H1 (cell line): Measurements from ENCODE around the gene LCLAT1. TPM values are rescaled to one million over a fixed set of nuclear protein-coding genes. Genes with fewer than 3 reads are reported as not detected.

Experiments used
- CTCF ChIA-PET: fragments of 300-600 bp; sonication (Branson Sonifier 250); formaldehyde crosslinking; loops from one replicate; lab custom pipeline; 2021; ENCODE audit not compliant: partially characterized antibody; lab: Charles Lee
- POLR2A ChIA-PET: fragments of 300-600 bp; sonication (Branson Sonifier 250); formaldehyde crosslinking; loops from one replicate; lab custom pipeline; 2021; ENCODE audit warnings: inconsistent platforms; ENCODE audit not compliant: partially characterized antibody; lab: Charles Lee
- DNase-seq, 2 experiments: peaks; one replicate each; pipeline versions ENCODE4 v3.0.0 to v3.0.0-alpha.2; 2010 to 2022; ENCODE audit warnings: low spot score in 2 of 2, low read depth in 1 of 2, mixed read lengths in 1 of 2
- FAIRE-seq: peaks from 2 replicates; lab custom pipeline; 2011; peaks lifted over from hg19 to GRCh38; lab: Jason Lieb, UNC
- H2AFZ ChIP-seq: 2 replicates; pipeline ENCODE4 v1.8.1; 2012; ENCODE audit warnings: low read length, inconsistent platforms
- H2AK5ac ChIP-seq: 2 replicates; pipeline ENCODE4 v1.6.1; 2013; ENCODE audit warnings: low read depth, low read length
- H2BK120ac ChIP-seq: replicated peaks from 2 replicates; pipeline ENCODE3; 2013; ENCODE audit warnings: low read depth, low read length, inconsistent platforms
- H2BK12ac ChIP-seq: 2 replicates; pipeline ENCODE4 v1.6.1; 2013; ENCODE audit warnings: low read depth, low read length
- H2BK15ac ChIP-seq: 2 replicates; pipeline ENCODE4 v1.6.1; 2013; ENCODE audit warnings: low read length
- H2BK20ac ChIP-seq: 2 replicates; pipeline ENCODE4 v1.6.1; 2013; ENCODE audit warnings: low read length
- H2BK5ac ChIP-seq: 2 replicates; pipeline ENCODE4 v1.6.1; 2013; ENCODE audit warnings: low read depth, low read length
- H3K14ac ChIP-seq: 2 replicates; pipeline ENCODE4 v1.6.1; 2013; ENCODE audit warnings: inconsistent platforms; ENCODE audit not compliant: insufficient read length
- H3K18ac ChIP-seq: 2 replicates; pipeline ENCODE4 v1.6.1; 2013; ENCODE audit warnings: low read length; ENCODE audit errors: extremely low read depth
- H3K23ac ChIP-seq: 2 replicates; pipeline ENCODE4 v1.6.1; 2013; ENCODE audit warnings: inconsistent platforms; ENCODE audit not compliant: insufficient read length
- H3K23me2 ChIP-seq: 2 replicates; pipeline ENCODE4 v1.6.1; 2013; ENCODE audit warnings: low read depth, low read length
- H3K27ac ChIP-seq: 2 replicates; pipeline ENCODE4 v1.6.1; 2011; ENCODE audit warnings: low read depth, low read length, inconsistent platforms
- H3K27me3 ChIP-seq, 4 experiments: replicated peaks in 1 of 4; 1 replicate in 1 of 4; 2 replicates in 3 of 4; pipeline versions ENCODE4 v1.6.1 to v1.8.1; 2011 to 2013; ENCODE audit warnings: low read length in 3 of 4, mild to moderate bottlenecking in 3 of 4, inconsistent platforms in 2 of 4, mixed read lengths in 2 of 4, moderate library complexity in 1 of 4; ENCODE audit not compliant: control insufficient read depth in 3 of 4, insufficient read depth in 3 of 4; ENCODE audit errors: extremely low read depth in 1 of 4
- H3K36me3 ChIP-seq, 4 experiments: 2 replicates each; pipeline versions ENCODE4 v1.6.1 to v1.8.1; 2011 to 2013; ENCODE audit warnings: mild to moderate bottlenecking in 4 of 4, low read length in 3 of 4, moderate library complexity in 2 of 4, control low read depth in 1 of 4, inconsistent platforms in 1 of 4; ENCODE audit not compliant: insufficient read depth in 4 of 4, control insufficient read depth in 2 of 4
- H3K4ac ChIP-seq: replicated peaks from 2 replicates; pipeline ENCODE3; 2013; ENCODE audit warnings: low read length, low read depth, mixed read lengths, inconsistent platforms; ENCODE audit not compliant: insufficient read length
- H3K4me1 ChIP-seq, 4 experiments: replicated peaks in 1 of 4; 1 replicate in 1 of 4; 2 replicates in 3 of 4; pipeline versions ENCODE4 v1.6.1 to v1.8.1; 2011 to 2013; ENCODE audit warnings: low read length in 3 of 4, inconsistent platforms in 2 of 4, mixed read lengths in 1 of 4; ENCODE audit not compliant: insufficient read depth in 4 of 4, control insufficient read depth in 3 of 4
- H3K4me2 ChIP-seq, 2 experiments: 2 replicates each; pipeline versions ENCODE4 v1.6.1 to v1.8.1; 2011 to 2013; ENCODE audit warnings: low read depth in 2 of 2, low read length in 2 of 2, control low read depth in 1 of 2, inconsistent platforms in 1 of 2, mild to moderate bottlenecking in 1 of 2; ENCODE audit not compliant: insufficient read depth in 1 of 2
- H3K4me3 ChIP-seq, 4 experiments: fragments of 200-600, 300-600 bp in 1 of 4; sonication (generic), shearing (Covaris generic), sonication (Bioruptor Twin) in 1 of 4; 2 replicates each; pipeline versions ENCODE4 v1.5.1 to v1.8.1; 2011 to 2016; ENCODE audit warnings: low read length in 4 of 4, low read depth in 3 of 4, control low read depth in 2 of 4, inconsistent platforms in 2 of 4, mild to moderate bottlenecking in 2 of 4, mixed read lengths in 1 of 4, moderate library complexity in 1 of 4; ENCODE audit not compliant: insufficient read depth in 2 of 4; ENCODE audit errors: extremely low read depth in 1 of 4
- H3K56ac ChIP-seq: replicated peaks from 2 replicates; pipeline ENCODE3; 2013; ENCODE audit warnings: low read depth, mild to moderate bottlenecking, mixed read lengths, low read length, inconsistent platforms; ENCODE audit not compliant: insufficient read length
- H3K79me1 ChIP-seq: 2 replicates; pipeline ENCODE4 v1.6.1; 2013; ENCODE audit warnings: low read depth, low read length, control low read depth
- H3K79me2 ChIP-seq, 2 experiments: 2 replicates each; pipeline versions ENCODE4 v1.6.1 to v1.8.1; 2012 to 2013; ENCODE audit warnings: low read length in 2 of 2, mild to moderate bottlenecking in 2 of 2, inconsistent platforms in 1 of 2; ENCODE audit not compliant: insufficient read depth in 2 of 2, control insufficient read depth in 1 of 2
- H3K9ac ChIP-seq, 4 experiments: replicated peaks in 1 of 4; 1 replicate in 1 of 4; 2 replicates in 3 of 4; pipeline versions ENCODE4 v1.6.1 to v1.8.1; 2011 to 2013; ENCODE audit warnings: low read depth in 3 of 4, low read length in 3 of 4, control low read depth in 2 of 4, mild to moderate bottlenecking in 2 of 4, moderate library complexity in 2 of 4, inconsistent platforms in 1 of 4; ENCODE audit errors: extremely low read depth in 1 of 4
- H3K9me3 ChIP-seq, 2 experiments: 2 replicates each; pipeline versions ENCODE4 v1.6.1 to v1.8.1; 2012 to 2013; ENCODE audit warnings: mild to moderate bottlenecking in 2 of 2, moderate library complexity in 2 of 2, control low read depth in 1 of 2, inconsistent platforms in 1 of 2, low read depth in 1 of 2, low read length in 1 of 2, mixed read lengths in 1 of 2; ENCODE audit not compliant: insufficient read depth in 2 of 2
- H4K20me1 ChIP-seq, 2 experiments: replicated peaks in 1 of 2; 2 replicates each; pipeline versions ENCODE3 to v1.8.1; 2011 to 2013; ENCODE audit warnings: inconsistent platforms in 2 of 2, low read length in 2 of 2, mild to moderate bottlenecking in 1 of 2; ENCODE audit not compliant: insufficient read depth in 2 of 2, control insufficient read depth in 1 of 2
- H4K5ac ChIP-seq: 2 replicates; pipeline ENCODE4 v1.6.1; 2013; ENCODE audit warnings: low read length, low read depth, mixed read lengths, inconsistent platforms; ENCODE audit not compliant: insufficient read length
- H4K8ac ChIP-seq: 2 replicates; pipeline ENCODE4 v1.8.0; 2013; ENCODE audit warnings: mild to moderate bottlenecking, moderate library complexity, low read length, inconsistent platforms; ENCODE audit not compliant: insufficient read depth; ENCODE audit errors: extremely low read depth
- H4K91ac ChIP-seq: replicated peaks from 2 replicates; pipeline ENCODE3; 2013; ENCODE audit warnings: low read length, mixed read lengths, inconsistent platforms; ENCODE audit not compliant: insufficient read length
- BCL11A ChIP-seq, 2 experiments: IDR thresholded peaks; one replicate each; pipeline ENCODE4 v1.6.1; 2011; ENCODE audit warnings: low read depth in 2 of 2, low read length in 2 of 2, mild to moderate bottlenecking in 2 of 2
- CHD2 ChIP-seq: IDR thresholded peaks from 2 replicates; pipeline ENCODE4 v1.6.1; 2012; ENCODE audit warnings: low read length, improper control_type of control experiment
- GTF2F1 ChIP-seq: IDR thresholded peaks from 2 replicates; pipeline ENCODE4 v1.6.1; 2012; ENCODE audit warnings: low read depth, low read length, improper control_type of control experiment, borderline replicate concordance
- KDM5A ChIP-seq: fragments of 200-600 bp; IDR thresholded peaks from 2 replicates; pipeline ENCODE4 v1.7.1; 2012; ENCODE audit warnings: mild to moderate bottlenecking, low read length, inconsistent platforms, mixed read lengths
- POLR2AphosphoS5 ChIP-seq: IDR thresholded peaks from 2 replicates; pipeline ENCODE4 v1.6.1; 2011; ENCODE audit warnings: low read depth, low read length
- POU5F1 ChIP-seq: IDR thresholded peaks from 2 replicates; pipeline ENCODE4 v1.6.1; 2011; ENCODE audit warnings: low read depth, mild to moderate bottlenecking, low read length, moderate library complexity
- RFX5 ChIP-seq: IDR thresholded peaks from 2 replicates; pipeline ENCODE4 v1.6.1; 2011; ENCODE audit warnings: low read depth, low read length, improper control_type of control experiment, borderline replicate concordance
- RNF2 ChIP-seq: fragments of 200-900, 300-1000 bp; sonication (generic); IDR thresholded peaks from 2 replicates; pipeline ENCODE4 v1.7.1; 2016; ENCODE audit warnings: borderline replicate concordance, low read depth, mild to moderate bottlenecking, antibody characterized with exemption, low read length; ENCODE audit not compliant: poor library complexity, severe bottlenecking; ENCODE audit errors: missing control alignments
- SP1 ChIP-seq: IDR thresholded peaks from 2 replicates; pipeline ENCODE4 v1.6.1; 2011; ENCODE audit warnings: low read depth, low read length
- SRF ChIP-seq: IDR thresholded peaks from 2 replicates; pipeline ENCODE4 v1.6.1; 2011; ENCODE audit warnings: mild to moderate bottlenecking, low read depth, low read length, moderate library complexity
- TBP ChIP-seq: IDR thresholded peaks from 2 replicates; pipeline ENCODE4 v1.6.1; 2011; ENCODE audit warnings: low read depth, low read length, improper control_type of control experiment
- ZNF274 ChIP-seq: IDR thresholded peaks from 2 replicates; pipeline ENCODE4 v1.7.0; 2012; ENCODE audit warnings: low read length, borderline replicate concordance; ENCODE audit errors: extremely low read depth
- WGBS, 2 experiments: shearing (Covaris generic) in 1 of 2; methylation state at CpG; one replicate each; pipeline versions ENCODE4 v1.1.6 to v1.1.7; 2013 to 2015; ENCODE audit warnings: low lambda C conversion rate in 2 of 2, mixed read lengths in 2 of 2, inconsistent platforms in 1 of 2, low coverage in 1 of 2, missing lambda C conversion rate in 1 of 2; ENCODE audit not compliant: insufficient replicate concordance in 2 of 2, insufficient coverage in 1 of 2, insufficient read length in 1 of 2; ENCODE audit errors: extremely low coverage in 1 of 2, missing lambda C conversion rate in 1 of 2; 5-methylcytosine and 5-hydroxymethylcytosine counted together
- polyA plus RNA-seq, 7 experiments: library from polyadenylated mRNA; depleted of rRNA in 3 of 7; stranded (reverse) in 5 of 7; unstranded in 2 of 7; fragments of >200 nt in 5 of 7; fragments of 200-250 nt in 2 of 7; gene quantifications; 1 replicate in 5 of 7; 2 replicates in 1 of 7; 4 replicates in 1 of 7; pipeline versions ENCODE4 v1.2.1 to v1.2.3, GENCODE V29; 2011 to 2013; ENCODE audit warnings: missing spikeins in 2 of 7, mixed read lengths in 2 of 7
- total RNA-seq: library from RNA; stranded (reverse); fragmentation: NEBNext Ultra II Directional; extraction: Animal tissue kit (Norgen Biotek cat#: 25700); gene quantifications from 2 replicates; pipeline ENCODE4 v1.2.1, GENCODE V29; 2021

Gene LCLAT1
- total and polyA plus RNA-seq, 2 of the 8 experiments (the other 6 are each of a cell fraction or from before 2014, with no cell fraction given), result 7.6 to 22.0 TPM

GRCh38 chr2:30417253-30417652 lies 29.8 kb upstream of the LCLAT1 start:
- Histone ChIP-seq H4K20me1 (no peaks in the 10 kb centered on the region), H2BK15ac (no peak overlapping the region), H3K14ac (no peak overlapping the region), H3K23ac (no peak overlapping the region), H3K4ac (no peak overlapping the region), H3K56ac (no peak overlapping the region), H3K18ac (no peak overlapping the region), H3K4me3 (no peak overlapping the region), H2BK20ac (no peak overlapping the region), H3K4me2 (no peak overlapping the region), H2AK5ac (no peak overlapping the region), H2BK120ac (no peak overlapping the region), H3K9me3 (no peaks in the 10 kb centered on the region), H3K79me2 (no peaks in the 10 kb centered on the region), H4K8ac (no peak overlapping the region), H3K27me3 (no peaks in the 10 kb centered on the region), H2BK5ac (no peak overlapping the region), H4K91ac (no peak overlapping the region), H3K27ac (no peak overlapping the region), H4K5ac (no peak overlapping the region), H3K9ac (no peak overlapping the region), H3K23me2 (no peaks in the 10 kb centered on the region), H3K79me1 (no peaks in the 10 kb centered on the region), H2AFZ (peak overlapping the region; percentile 3; the same call in 1 of the 2 replicates), H3K4me1 (peaks cover 5 to 12% (median 9%) of the 10 kb centered on the region in 4 experiments; a peak in 4 of 7 replicates), H3K36me3 (no peaks in the 10 kb centered on the region), H2BK12ac (0 out of 2 replicates have a peak overlapping the region, but pooled peaks have one; percentile 12)
- FAIRE-seq (peak; percentile 57), DNase-seq (no peak)
- ChIA-PET POLR2A (interaction anchor here (1.5 kb wide), 1 partner anchor 12 kb away, joined by 4 read pairs; no protein-coding TSS in a partner anchor), CTCF (no interaction called here)
- WGBS, 2 experiments, result 58% methylated on average over 3 of the region's 3 CpGs; no CpG with 5 or more reads in 1 of the 2 experiments
- TF ChIP-seq GTF2F1 (no peak), BCL11A (IDR thresholded peaks at IDR 0.05; ENCODE audit: low read depth in 2 of 2, low read length in 2 of 2) (no peak), RNF2 (no peak), TBP (no peak), ZNF274 (no peak), POLR2AphosphoS5 (no peak), KDM5A (no peak), SP1 (no peak), POU5F1 (no peak), SRF (no peak), RFX5 (no peak), CHD2 (no peak)
